ENCODE measurements around the gene FKBP15. TPM values are rescaled to one million over a fixed set of nuclear protein-coding genes. Genes with fewer than 3 reads are reported as not detected.
A peak's percentile ranks its signal among the peaks of the same experiment; 100 is the strongest.

Gene FKBP15
- total RNA-seq, 1 experiment from 2014 or later: 33.5 TPM

DNA sequence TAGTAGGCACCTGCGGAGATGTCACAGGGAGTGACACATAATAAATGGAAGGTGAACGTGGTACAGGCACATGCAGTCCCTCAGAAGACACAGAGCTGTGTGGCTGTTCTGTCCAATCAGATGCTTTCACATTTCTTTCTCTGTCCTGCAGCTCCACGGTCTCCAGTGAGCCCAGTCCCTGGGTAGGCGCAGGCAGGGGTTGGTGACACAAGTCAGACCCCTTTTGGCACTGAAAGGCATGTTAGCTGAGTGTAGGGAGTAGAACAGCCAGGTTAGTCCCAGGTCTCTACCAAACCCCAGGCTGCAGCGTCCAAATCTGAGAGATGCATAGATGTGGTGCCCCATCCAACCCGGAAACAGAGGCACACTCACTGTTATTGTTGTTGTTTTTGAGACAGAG is 67.5 kb downstream of the FKBP15 start:
- H3K27me3 ChIP-seq (ENCODE audit: insufficient read depth, low read depth): no peaks in the 10 kb centered on the region
- H3K79me2 ChIP-seq (ENCODE audit: low read depth): no peaks in the 10 kb centered on the region
- DNase-seq: no peak
- ChIA-PET CTCF (interaction anchor here (0.7 kb wide), 1 partner anchor 1878 kb away, joined by 5 read pairs; no protein-coding TSS in a partner anchor), POLR2A (ENCODE audit: unreplicated experiment) (no interaction called here)
- no peak overlapping the region for H3K4me3 ChIP-seq
- peak overlapping the region; percentile 88 for H3K4me2 ChIP-seq
- intact Hi-C loops (cut with micrococcal nuclease; ENCODE audit: unreplicated experiment): loop anchor here (2.0 to 10.0 kb wide), 3 partner anchors 67 to 189 kb away; partner anchors contain the start of genes CDC26, FKBP15, PRPF4 and SLC31A1
- peaks cover 9% of the 10 kb centered on the region for H3F3A ChIP-seq (ENCODE audit: insufficient read depth, low read depth)
- TF ChIP-seq CTCF (conservative IDR thresholded peaks at IDR 0.05): no peak
- TF ChIP-seq EZH2 (IDR thresholded peaks at IDR 0.05; ENCODE audit: low read depth): no peak
- H4K20me1 ChIP-seq (ENCODE audit: insufficient read depth): no peaks in the 10 kb centered on the region
- peaks cover 31% of the 10 kb centered on the region for H3K4me1 ChIP-seq (replicated peaks; ENCODE audit: insufficient read depth)
- no peaks in the 10 kb centered on the region for H3K36me3 ChIP-seq (ENCODE audit: low read depth)
- H3K9me2 ChIP-seq (ENCODE audit: insufficient read depth): no peaks in the 10 kb centered on the region
- H2AFZ ChIP-seq: no peak overlapping the region
- no peak overlapping the region for H3K27ac ChIP-seq
- no peaks in the 10 kb centered on the region for H3K9me3 ChIP-seq (ENCODE audit: insufficient read depth, low read depth)
- no TSS peak for BruUV-seq (replicated peaks)

DNA sequence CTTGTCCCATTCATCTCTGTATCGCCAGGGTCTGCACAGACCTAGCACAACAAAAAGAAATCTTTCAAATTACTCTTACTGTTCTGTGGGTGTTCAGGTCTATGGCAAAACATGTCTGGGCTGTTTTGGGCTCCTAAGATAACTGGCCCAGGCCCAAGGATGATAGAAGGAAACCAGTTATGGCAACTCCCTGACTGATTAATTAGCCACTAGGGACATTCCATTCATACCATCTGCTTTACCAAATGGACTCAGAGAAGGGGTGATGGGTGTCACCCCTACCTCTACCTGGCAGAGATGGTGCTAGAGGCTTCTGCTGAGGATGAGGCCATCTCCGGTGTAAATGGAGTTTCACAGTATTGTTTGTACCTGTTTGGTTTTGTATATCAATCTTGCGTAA is 68.4 kb downstream of the FKBP15 start:
- H3K36me3 ChIP-seq (ENCODE audit: low read depth): no peaks in the 10 kb centered on the region
- H3K27me3 ChIP-seq (ENCODE audit: insufficient read depth, low read depth): no peaks in the 10 kb centered on the region
- intact Hi-C loops (cut with micrococcal nuclease; ENCODE audit: unreplicated experiment): loop anchor here (1.0 to 10.0 kb wide), 4 partner anchors 15 to 190 kb away; partner anchors contain the start of genes CDC26, FKBP15, PRPF4 and SLC31A1
- TF ChIP-seq CTCF (conservative IDR thresholded peaks at IDR 0.05) (no peak), EZH2 (IDR thresholded peaks at IDR 0.05; ENCODE audit: low read depth) (no peak)
- no peaks in the 10 kb centered on the region for H4K20me1 ChIP-seq (ENCODE audit: insufficient read depth)
- ChIA-PET CTCF (interaction anchor here (0.6 to 0.7 kb wide), 2 partner anchors 112 to 1879 kb away, joined by 5 to 6 read pairs; no protein-coding TSS in a partner anchor), POLR2A (ENCODE audit: unreplicated experiment) (interaction anchor here (0.5 kb wide), 1 partner anchor 68 kb away, joined by 3 read pairs; the partner anchor contains the start of genes FKBP15 and SLC31A1)
- H3K4me2 ChIP-seq: peak overlapping the region; percentile 88
- H3K79me2 ChIP-seq (ENCODE audit: low read depth): no peaks in the 10 kb centered on the region
- no TSS peak for BruUV-seq (replicated peaks)
- H3K9me3 ChIP-seq (ENCODE audit: insufficient read depth, low read depth): no peaks in the 10 kb centered on the region
- no peaks in the 10 kb centered on the region for H3K9me2 ChIP-seq (ENCODE audit: insufficient read depth)
- H3K4me1 ChIP-seq (replicated peaks; ENCODE audit: insufficient read depth): peaks cover 31% of the 10 kb centered on the region
- H2AFZ ChIP-seq: no peak overlapping the region
- H3K4me3 ChIP-seq: peak overlapping the region; percentile 77; the same call in 1 of the 2 replicates
- H3F3A ChIP-seq (ENCODE audit: insufficient read depth, low read depth): peaks cover 9% of the 10 kb centered on the region
- peak overlapping the region; percentile 43 for H3K27ac ChIP-seq
- peak; percentile 63 to 90 for DNase-seq

DNA sequence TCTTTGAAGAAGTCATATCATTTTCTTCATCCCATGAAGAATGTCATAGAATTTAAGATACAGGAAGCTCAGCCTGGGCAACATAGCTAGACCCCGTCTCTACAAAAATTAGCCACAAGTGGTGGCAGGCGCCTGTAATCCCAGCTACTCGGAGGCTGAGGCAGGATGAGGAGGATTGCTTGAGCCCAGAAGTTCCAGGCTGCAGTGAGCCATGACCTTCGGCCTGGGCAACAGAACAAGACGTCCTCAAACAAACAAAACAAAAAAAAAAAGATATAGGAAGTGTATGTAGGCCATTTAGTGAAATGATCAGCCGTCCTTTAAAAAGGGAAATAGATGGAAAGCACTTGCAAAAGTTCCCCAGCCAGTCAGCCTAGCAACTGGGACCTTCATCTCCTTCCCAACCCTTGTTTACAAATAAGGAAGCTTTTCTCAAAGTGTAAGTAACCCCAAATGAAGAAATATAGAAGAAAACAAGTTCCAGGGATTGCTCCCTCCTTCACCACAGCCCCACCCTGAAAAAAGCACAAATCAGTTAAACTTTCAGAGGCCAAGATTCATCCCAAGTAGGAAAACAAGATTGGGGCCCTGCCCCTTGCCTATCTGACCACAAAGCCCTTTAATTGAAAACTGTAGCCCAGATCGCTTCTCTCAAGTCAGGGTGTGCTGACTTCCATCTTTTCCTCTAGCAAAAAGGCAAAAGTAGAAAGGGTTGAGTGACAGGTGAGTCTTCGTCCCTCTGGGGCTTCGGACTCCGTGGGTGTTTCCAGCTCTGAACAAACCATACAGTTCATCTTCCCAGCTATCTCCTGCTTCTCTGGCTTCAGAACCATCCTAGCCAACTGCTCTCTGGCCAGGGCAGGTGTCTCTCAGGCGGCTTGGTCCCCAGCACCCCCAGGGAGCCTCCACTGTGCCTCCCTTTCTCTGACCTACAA is 69.1 kb downstream of the FKBP15 start:
- Histone ChIP-seq H3F3A (ENCODE audit: insufficient read depth, low read depth) (peaks cover 9% of the 10 kb centered on the region), H4K20me1 (ENCODE audit: insufficient read depth) (no peaks in the 10 kb centered on the region), H3K4me3 (peak overlapping the region; percentile 77), H3K4me1 (replicated peaks; ENCODE audit: insufficient read depth) (peaks cover 31% of the 10 kb centered on the region), H3K79me2 (ENCODE audit: low read depth) (no peaks in the 10 kb centered on the region), H3K9me3 (ENCODE audit: insufficient read depth, low read depth) (no peaks in the 10 kb centered on the region), H3K27me3 (ENCODE audit: insufficient read depth, low read depth) (no peaks in the 10 kb centered on the region), H3K36me3 (ENCODE audit: low read depth) (no peaks in the 10 kb centered on the region), H3K9me2 (ENCODE audit: insufficient read depth) (no peaks in the 10 kb centered on the region), H3K27ac (peak overlapping the region; percentile 43), H2AFZ (peak overlapping the region; percentile 99; the same call in 1 of the 2 replicates), H3K4me2 (peak overlapping the region; percentile 88)
- ChIA-PET CTCF (interaction anchor here (0.6 kb wide), 1 partner anchor 112 kb away, joined by 6 read pairs; no protein-coding TSS in a partner anchor), POLR2A (ENCODE audit: unreplicated experiment) (interaction anchor here (0.5 kb wide), 1 partner anchor 69 kb away, joined by 3 read pairs; the partner anchor contains the start of genes FKBP15 and SLC31A1)
- intact Hi-C loops (cut with micrococcal nuclease; ENCODE audit: unreplicated experiment): loop anchor here (1.0 to 10.0 kb wide), 4 partner anchors 15 to 190 kb away; partner anchors contain the start of genes CDC26, FKBP15, PRPF4 and SLC31A1
- peak; percentile 9 to 56 for DNase-seq
- BruUV-seq (replicated peaks): TSS peak; percentile 48
- TF ChIP-seq CTCF (conservative IDR thresholded peaks at IDR 0.05) (no peak), EZH2 (IDR thresholded peaks at IDR 0.05; ENCODE audit: low read depth) (no peak)
